RCC 7860 (cell line): ENCODE data around the gene PTPRF.
"Not testable (repeated sequence)": the region's sequence is repeated elsewhere in the genome, so short reads cannot be mapped to it uniquely, and the experiment has no call there.

Experiments
- DNase-seq: peaks from one replicate; pipeline ENCODE4 v3.0.0-alpha.2; 2015; ENCODE audit warnings: low spot score
- FAIRE-seq: peaks from 2 replicates; lab custom pipeline; 2012; peaks lifted over from hg19 to GRCh38; lab: Jason Lieb, UNC

PTPRF gene

DNA sequence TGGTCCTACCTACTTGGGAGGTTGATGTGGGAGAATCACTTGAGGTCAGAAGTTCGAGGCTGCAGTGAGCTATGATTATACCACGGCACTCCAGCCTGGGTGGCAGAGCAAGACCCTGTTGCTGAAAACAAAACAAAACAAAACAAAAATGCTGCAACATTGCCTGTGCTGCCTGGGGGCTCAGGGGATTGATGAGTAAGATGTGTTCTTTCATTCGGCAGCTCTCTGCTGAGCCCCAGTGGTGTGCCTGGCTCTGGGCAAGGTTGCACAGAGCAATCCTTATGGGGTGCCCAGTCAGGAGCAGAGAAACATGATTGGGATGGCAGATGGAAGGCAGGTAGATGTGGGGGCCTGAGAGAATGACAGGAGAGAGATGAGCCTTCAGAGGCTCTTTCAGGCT is 90.7 kb downstream of the PTPRF start:
- DNase-seq (no peak), FAIRE-seq (no peak)

DNA sequence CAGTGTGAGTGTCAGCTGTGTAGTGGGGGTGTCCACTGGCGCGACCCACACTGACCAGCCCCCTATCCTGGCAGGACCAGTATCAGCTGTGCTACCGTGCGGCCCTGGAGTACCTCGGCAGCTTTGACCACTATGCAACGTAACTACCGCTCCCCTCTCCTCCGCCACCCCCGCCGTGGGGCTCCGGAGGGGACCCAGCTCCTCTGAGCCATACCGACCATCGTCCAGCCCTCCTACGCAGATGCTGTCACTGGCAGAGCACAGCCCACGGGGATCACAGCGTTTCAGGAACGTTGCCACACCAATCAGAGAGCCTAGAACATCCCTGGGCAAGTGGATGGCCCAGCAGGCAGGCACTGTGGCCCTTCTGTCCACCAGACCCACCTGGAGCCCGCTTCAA is 91.2 kb downstream of the PTPRF start:
- DNase-seq (no peak), FAIRE-seq (no peak)

DNA sequence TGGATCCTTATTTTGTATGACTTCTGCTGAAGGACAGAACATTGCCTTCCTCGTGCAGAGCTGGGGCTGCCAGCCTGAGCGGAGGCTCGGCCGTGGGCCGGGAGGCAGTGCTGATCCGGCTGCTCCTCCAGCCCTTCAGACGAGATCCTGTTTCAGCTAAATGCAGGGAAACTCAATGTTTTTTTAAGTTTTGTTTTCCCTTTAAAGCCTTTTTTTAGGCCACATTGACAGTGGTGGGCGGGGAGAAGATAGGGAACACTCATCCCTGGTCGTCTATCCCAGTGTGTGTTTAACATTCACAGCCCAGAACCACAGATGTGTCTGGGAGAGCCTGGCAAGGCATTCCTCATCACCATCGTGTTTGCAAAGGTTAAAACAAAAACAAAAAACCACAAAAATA is 91.8 kb downstream of the PTPRF start:
- FAIRE-seq (no peak), DNase-seq (no peak)

DNA sequence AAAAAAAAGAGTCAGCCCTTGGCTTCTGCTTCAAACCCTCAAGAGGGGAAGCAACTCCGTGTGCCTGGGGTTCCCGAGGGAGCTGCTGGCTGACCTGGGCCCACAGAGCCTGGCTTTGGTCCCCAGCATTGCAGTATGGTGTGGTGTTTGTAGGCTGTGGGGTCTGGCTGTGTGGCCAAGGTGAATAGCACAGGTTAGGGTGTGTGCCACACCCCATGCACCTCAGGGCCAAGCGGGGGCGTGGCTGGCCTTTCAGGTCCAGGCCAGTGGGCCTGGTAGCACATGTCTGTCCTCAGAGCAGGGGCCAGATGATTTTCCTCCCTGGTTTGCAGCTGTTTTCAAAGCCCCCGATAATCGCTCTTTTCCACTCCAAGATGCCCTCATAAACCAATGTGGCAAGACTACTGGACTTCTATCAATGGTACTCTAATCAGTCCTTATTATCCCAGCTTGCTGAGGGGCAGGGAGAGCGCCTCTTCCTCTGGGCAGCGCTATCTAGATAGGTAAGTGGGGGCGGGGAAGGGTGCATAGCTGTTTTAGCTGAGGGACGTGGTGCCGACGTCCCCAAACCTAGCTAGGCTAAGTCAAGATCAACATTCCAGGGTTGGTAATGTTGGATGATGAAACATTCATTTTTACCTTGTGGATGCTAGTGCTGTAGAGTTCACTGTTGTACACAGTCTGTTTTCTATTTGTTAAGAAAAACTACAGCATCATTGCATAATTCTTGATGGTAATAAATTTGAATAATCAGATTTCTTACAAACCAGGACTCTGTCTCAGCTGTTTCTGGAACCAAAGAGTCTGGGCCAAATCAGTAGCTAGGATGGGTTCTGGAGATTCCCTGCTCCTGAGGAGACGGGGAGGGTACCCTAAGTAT is 92.5 kb downstream of the PTPRF start:
- FAIRE-seq = no peak

DNA sequence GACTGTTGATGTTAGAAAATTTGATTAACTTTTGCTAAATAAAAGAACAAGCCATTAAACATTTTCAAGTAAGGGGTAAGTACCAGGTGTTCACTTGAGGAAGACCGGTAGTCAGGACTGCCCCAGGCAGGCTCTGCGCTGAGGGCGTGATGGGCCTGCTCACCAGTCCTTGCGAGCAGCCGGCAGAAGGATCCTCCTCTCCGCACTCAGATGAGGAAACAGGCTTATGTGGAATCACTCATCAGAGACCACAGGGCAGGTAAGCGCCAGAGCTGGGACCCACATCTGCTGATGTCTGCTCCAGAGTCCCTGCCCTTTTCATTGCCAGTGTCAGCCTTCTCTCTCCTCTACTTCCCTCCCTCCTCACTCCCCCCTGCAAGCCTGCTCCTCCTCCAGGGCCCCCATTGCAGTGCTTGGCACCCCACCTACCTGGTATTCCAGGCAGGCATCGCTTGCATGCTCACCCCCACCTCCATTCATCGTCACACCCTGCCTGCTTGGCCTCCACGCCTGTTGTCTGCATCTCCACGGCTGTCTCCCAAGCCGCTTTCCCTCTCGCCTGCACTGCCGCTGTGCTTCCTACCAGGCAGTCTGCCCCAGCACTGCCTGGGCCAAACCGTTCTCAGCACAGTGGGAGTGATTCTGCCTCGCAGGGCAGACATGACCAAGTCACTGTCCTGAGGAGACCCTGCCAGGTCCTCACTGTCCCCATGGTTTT is 94.5 kb downstream of the PTPRF start:
- FAIRE-seq = no peak
- DNase-seq = no peak

More for the DNA sequence above, 92.5 kb downstream of the PTPRF start:
- DNase-seq = no peak

DNA sequence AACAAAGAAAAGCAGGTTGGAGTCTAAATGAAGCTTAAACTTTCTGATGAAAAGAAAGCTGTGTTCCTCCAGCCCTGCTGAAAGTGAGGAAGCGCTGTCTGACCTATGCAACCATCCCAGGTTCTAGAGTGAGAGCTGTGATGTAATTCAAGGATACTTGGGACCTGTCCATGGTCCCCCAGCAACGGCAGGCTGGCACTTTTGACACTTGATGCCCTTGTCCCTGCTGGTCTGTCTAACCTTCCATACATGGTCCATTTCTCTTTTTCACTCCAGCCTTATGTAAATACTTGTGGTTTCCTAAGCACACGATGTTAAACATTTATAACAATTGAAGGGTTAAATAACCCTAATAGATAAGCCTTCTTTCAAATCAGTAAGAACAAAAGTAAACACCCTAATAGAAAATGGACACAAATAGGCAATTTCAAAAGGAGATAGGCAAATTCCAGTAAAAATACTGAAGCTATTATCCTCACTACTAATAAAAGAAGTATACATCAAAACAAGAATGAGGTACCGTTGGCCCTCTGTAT is 101.5 kb downstream of the PTPRF start:
- DNase-seq (no peak), FAIRE-seq (no peak)

DNA sequence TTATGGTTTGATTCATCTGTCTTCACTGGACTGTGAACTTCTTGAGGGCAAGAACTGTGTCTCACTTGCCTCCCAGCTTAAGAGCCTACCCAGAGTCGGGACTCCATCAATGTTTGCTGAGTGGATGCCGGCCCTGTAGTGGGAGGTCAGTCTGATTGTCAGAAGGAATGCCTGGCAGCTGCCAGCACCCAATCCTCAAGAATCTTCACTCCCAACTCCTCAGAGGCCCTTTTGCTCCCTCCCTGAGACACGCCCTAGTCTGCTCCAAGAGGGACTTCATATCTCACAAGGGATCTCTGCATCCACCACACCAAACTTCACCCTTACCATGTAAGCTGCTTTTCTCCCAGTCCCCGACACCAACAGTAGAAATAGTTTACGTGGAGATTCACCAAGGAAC is 104.0 kb downstream of the PTPRF start:
- no peak for DNase-seq
- FAIRE-seq = no peak

DNA sequence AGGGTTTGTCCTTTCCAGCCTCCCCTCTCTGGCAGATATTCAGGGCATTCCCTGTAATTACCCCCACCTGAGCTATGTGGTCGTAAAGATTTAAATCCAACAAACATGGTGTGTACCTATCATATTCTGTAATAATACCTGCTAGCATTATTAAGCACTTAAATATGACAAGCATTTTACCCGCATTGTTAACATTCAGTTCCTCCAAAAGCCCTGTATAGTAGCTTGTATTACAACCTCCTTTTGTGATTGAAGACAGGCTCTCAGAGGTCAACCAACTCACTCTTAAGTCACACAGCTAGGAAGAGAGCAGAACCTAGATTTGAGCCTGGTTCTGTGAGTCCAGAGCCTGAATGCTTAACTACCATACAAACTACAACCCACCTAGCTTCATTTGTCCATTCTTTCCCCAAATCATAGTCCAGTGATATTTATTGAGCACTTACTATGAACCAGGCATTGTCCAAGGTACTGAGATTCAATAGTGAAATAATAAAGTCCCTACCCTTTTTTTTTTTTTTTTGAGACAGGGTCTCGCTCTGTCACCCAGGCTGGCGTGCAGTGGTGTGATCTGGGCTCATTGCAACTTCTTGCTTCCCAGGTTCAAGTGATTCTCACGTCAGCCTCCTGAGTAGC is 105.4 kb downstream of the PTPRF start:
- no peak for FAIRE-seq

DNA sequence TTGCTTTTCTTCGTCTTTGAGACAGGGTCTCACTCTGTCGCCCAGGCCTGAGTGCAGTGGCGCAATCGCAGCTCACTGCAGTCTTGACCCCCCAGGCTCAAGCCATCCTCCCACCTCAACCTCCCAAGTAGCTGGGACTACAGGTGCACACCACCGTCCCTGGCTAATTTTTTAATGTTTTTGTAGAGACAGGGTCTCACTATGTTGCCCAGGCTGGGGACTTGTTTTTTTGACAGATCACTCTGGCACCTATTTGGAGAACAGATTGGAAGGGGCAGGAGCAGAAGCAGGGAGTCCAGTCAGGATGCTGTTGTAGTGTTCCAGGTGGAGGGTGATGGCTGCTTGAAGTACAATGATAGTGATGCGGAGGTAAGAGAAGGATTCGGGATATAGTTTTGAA is 106.6 kb downstream of the PTPRF start:
- FAIRE-seq (no peak), DNase-seq (no peak)

More for the DNA sequence above, 105.4 kb downstream of the PTPRF start:
- no peak for DNase-seq

DNA sequence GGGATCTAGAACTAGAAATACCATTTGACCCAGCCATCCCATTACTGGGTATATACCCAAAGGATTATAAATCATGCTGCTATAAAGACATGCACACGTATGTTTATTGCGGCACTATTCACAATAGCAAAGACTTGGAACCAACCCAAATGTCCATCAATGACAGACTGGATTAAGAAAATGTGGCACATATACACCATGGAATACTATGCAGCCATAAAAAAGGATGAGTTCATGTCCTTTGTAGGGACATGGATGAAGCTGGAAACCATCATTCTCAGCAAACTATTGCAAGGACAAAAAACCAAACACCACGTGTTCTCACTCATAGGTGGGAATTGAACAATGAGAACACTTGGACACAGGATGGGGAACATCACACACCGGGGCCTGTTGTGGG is 107.7 kb downstream of the PTPRF start:
- not testable (repeated sequence) for FAIRE-seq, DNase-seq

DNA sequence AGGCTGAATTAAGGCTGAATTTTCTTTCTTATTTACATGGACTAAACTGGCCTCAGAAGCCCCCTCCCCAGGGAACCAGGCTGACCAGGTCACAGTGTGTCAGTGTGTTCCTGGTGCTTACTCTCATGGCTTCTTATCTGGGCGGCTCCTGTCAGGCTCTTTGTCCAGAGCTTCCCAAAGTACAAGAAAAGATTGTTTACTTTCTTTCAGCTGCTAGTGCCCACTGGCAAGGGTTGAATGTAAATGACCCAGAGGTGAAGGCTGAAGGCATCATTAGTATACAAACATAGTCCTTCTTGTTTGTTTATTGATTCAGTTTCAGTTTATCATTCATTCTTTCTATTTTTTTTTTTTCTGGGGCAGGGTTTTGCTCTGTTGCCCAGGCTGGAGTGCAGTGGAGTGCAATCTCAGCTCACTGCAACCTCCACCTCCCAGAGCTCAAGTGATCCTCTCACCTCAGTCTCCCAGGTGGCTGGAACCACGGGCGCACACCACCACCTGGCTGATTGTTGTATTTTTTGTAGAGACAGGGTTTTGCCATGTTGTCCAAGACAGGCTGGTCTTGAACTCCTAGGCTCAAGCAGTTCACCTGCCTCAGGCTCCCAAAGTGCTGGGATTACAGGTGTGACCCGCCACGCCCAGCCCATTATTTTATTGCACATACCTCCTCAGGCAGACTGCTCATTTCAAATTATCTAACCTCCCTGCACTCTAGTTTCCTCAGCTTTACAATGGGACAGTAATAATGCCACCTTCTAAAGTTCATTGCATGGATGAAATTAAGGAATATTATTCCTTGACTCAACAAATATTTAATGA is 109.5 kb downstream of the PTPRF start:
- FAIRE-seq (no peak), DNase-seq (no peak)

DNA sequence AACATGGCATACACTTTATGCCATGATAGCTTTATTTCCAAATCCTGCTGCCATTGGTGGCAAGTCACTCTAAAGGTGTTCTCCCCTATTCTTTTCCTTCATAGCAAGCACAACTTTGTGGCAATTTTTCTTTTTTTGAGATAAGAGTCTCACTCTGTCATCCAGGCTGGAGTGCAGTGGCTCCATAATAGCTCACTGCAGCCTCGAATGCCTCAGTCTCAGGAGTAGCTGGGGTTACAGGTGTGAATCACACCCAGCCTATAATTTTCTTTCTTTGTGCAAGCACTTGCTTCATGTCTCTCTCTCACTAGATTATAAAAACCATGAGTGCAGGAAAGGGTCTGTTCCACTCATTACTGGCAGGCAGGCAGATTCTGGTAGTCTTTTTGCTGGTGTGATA is 113.9 kb downstream of the PTPRF start:
- FAIRE-seq = no peak
- DNase-seq = no peak

DNA sequence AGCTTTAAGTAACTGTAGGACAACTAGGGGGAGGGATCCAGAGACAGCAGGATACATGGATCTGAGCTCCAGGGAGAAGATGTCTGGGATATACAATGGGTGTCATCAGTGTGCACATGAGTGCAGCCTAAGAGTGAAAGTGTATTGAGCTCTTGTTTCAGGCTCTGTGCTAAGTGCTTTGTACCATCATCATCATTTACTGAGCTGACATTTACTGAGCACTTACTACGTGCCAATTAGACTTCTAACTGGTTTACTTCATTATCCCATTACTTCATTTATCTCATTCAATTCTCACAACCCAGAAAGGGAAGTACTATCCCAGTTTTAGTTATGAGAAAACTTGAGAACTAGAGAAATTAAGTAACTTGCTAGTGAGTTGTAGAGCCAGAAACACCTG is 114.8 kb downstream of the PTPRF start:
- DNase-seq (no peak), FAIRE-seq (no peak)

DNA sequence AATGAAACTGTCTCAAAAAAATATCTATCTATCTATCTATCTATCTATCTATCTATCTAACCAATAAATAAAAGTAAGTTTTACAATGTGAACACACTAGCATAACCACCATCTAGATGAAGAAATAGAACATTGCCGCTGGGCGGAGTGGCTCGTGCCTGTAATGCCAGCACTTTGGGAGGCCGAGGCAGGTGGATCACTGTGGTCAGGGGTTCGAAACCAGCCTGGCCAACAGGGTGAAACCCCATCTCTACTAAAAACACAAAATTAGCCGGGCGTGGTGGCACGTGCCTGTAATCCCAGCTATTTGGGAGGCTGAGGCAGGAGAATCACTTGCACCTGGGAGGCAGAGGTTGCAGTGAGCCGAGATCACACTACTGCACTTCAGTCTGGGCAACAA is 116.6 kb downstream of the PTPRF start:
- not testable (repeated sequence) for DNase-seq, FAIRE-seq

DNA sequence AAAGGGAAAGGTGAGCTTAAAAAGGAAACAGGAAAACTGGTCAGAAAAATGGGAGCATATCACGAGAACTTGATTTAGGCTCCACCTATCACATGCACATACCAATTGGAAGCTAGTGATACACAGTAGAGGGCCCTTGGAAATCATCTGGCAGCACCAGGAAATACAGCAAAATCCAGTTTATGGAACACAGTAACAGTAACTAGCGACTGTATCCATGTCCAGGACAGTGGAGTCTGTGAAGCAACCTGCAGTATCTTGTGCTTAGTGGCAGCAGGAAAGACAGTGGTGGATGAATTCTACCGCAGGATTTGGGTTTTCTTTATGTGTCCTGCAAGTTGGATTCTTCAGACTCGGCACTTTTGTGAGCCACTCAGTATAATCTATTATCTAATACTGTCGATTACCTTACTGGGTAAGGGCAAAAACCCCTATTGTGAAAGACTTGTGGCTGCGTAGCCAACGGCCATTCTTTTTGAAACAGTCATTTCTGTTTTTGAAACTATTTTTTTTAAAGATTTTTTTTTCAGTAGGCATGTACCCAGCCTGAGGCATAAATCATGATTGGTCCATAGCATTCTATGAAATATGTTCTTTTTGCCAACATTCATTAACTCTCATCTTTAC is 117.7 kb downstream of the PTPRF start:
- FAIRE-seq = no peak

DNA sequence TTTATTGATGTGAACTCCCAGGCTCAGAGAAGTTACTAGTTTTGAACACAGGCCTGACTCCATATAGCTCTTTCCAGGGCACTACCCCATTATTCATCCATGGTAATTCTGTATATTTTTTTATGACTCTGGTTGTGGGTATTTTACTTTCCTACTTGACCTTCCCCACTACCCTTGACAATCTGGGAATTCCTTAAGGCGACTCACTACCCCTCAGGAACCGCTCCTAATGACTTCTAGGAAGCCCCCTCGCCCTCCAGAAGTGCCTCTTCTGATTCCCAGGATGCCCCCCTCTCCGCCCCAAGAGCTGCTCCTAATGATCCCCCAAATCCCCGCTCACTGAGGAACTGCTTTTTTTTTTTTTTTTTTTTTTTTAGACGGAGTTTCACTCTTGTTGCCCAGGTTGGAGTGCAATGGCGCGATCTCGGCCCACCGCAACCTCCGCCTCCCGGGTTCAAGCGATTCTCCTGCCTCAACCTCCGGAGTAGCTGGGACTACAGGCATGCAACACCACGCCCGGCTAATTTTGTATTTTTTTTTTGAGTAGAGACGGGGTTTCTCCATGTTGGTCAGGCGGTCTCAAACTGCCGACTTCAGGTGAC is 118.3 kb downstream of the PTPRF start:
- no peak for DNase-seq
- FAIRE-seq = no peak

More for the DNA sequence above, 117.7 kb downstream of the PTPRF start:
- no peak for DNase-seq

DNA sequence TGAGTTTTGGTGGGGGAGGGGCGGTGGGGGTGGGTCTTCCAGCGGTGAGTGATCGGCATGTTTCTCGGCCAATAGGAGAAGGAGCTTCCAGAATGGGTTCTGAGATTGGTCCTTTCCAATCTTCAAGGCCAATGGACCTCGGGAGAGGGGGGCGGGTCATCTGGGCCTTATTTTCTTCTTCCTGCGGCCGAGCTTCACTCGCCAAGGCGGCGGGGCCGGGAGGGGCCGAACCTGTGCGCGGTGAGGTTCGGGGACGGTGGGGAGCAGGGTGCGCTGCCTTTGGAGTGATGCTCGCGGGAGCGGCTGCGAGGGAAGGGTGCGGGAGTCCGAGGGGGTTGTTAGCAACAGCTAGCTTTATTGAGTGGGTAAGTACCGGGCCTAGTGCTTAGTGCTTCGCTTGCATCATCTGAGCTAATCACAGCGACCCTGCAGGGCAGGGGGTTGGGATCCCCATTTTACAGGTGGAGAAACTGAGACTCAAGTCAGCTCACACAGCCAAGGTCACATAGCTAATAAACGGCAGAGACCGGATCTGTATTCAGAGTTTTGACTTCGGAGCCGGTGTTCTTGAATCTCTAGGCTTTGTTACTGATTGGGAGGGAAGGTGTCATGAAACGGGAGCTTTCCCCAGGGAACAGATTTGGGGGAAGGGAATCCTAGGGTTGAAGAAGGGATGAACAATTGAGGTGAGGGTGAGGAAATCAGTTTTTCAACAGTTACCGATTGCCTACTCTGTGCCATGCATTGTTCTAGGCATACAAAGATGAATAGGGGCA is 119.8 kb downstream of the PTPRF start:
- DNase-seq (peak; percentile 91), FAIRE-seq (peak; percentile 38)

DNA sequence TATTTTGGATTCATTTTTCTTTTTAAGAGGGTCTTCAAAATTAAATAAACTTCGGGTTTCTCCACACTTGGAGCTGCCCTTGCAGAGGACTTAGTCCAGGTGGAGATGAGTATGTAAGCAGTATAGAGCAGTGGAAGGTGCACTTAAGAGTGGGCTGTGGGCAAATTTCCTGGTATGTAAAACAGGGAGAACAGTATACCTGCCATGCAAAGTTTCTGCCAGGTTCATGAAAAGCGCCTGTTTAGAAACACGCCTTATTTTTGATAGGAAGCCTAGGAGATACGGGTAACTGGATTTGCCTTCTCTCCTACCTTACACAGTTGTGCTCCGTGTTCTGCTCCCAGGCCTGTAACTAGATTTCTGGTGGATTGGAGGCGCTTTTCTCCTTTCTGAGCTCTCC is 120.5 kb downstream of the PTPRF start:
- DNase-seq = no peak
- FAIRE-seq = no peak

DNA sequence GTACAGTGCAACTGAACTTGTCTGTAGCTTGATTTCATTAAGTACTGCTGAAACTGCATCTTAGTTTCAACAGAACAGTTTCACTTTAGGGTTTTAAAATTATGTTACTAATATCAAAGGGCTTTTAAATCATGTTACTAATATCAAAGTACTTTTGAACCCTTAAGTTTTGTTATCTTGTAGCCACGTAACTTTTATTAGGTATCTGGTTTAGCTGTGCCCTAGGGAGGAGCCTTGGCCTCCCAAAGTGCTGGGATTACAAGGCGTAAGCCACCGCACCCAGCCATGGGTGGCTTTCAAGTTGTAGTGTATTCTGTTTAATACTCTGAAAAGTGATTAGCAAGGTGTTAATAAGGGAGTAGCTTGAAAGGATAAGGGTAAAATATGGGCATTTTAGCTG is 121.2 kb downstream of the PTPRF start:
- DNase-seq (no peak), FAIRE-seq (no peak)
